Muscle layer of duodenum (tissue), 2 donors: ENCODE results near the gene RGS7.
"Not testable (repeated sequence)": the region's sequence is repeated elsewhere in the genome, so short reads cannot be mapped to it uniquely, and the experiment has no call there.

Experiments used
- H3K27ac ChIP-seq: one replicate; pipeline ENCODE4 v1.7.0; 2013; ENCODE audit warnings: mild to moderate bottlenecking, low read length
- H3K27me3 ChIP-seq: one replicate; pipeline ENCODE4 v1.7.0; 2013; ENCODE audit warnings: low read depth, mild to moderate bottlenecking, control low read depth, low read length
- H3K36me3 ChIP-seq, 2 donors: one replicate each; pipeline ENCODE4 v1.7.0; 2013; ENCODE audit warnings: low read length in 2 of 2, control low read depth in 1 of 2, mild to moderate bottlenecking in 1 of 2; ENCODE audit not compliant: insufficient read depth in 2 of 2, control insufficient read depth in 1 of 2
- H3K4me1 ChIP-seq, 2 donors: one replicate each; pipeline ENCODE4 v1.7.0; 2013; ENCODE audit warnings: low read length in 2 of 2, mild to moderate bottlenecking in 2 of 2, control low read depth in 1 of 2, moderate library complexity in 1 of 2; ENCODE audit not compliant: insufficient read depth in 2 of 2, control insufficient read depth in 1 of 2
- H3K4me3 ChIP-seq, 2 donors: one replicate each; pipeline ENCODE4 v1.7.0; 2013; ENCODE audit warnings: low read length in 2 of 2, low read depth in 1 of 2, mild to moderate bottlenecking in 1 of 2
- H3K9me3 ChIP-seq, 2 donors: one replicate each; pipeline ENCODE4 v1.7.0; 2013; ENCODE audit warnings: low read length in 2 of 2, control low read depth in 1 of 2, mild to moderate bottlenecking in 1 of 2; ENCODE audit not compliant: control insufficient read depth in 1 of 2
- donor health status: healthy.

RGS7 gene

GRCh38 chr1:241225741-241226140, 131.3 kb downstream of the RGS7 start:
- H3K4me3 ChIP-seq = no peak overlapping the region
- H3K27me3 ChIP-seq = no peaks in the 10 kb centered on the region
- no peak overlapping the region for H3K27ac ChIP-seq
- H3K36me3 ChIP-seq = no peaks in the 10 kb centered on the region
- no peaks in the 10 kb centered on the region for H3K4me1 ChIP-seq
- peaks cover 0 to 5% of the 10 kb centered on the region in 2 donors for H3K9me3 ChIP-seq

DNA sequence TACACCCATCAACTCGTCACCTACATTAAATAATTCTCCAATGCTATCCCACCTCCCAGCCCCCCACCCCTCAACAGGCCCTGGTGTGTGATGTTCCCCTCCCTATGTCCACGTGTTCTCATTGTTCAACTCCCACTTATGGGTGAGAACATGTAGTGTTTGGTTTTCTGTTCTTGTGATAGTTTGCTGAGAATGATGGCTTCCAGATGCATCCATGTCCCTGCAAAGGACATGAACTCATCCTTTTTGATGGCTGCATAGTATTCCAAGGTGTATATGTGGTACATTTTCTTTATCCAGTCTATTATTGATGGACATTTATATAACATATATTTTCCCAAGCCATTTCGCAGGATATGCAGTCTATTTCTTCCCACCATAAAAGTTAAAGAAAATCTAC, 132.8 kb downstream of the RGS7 start:
- not testable (repeated sequence) for H3K27me3 ChIP-seq, H3K36me3 ChIP-seq, H3K4me1 ChIP-seq, H3K27ac ChIP-seq, H3K9me3 ChIP-seq, H3K4me3 ChIP-seq

- not testable (repeated sequence) for H3K27ac ChIP-seq, H3K4me1 ChIP-seq, H3K4me3 ChIP-seq, H3K36me3 ChIP-seq, H3K9me3 ChIP-seq, H3K27me3 ChIP-seq
Observed at GRCh38 chr1:241222813-241223212, 134.2 kb downstream of the RGS7 start.

- Histone ChIP-seq H3K27ac (no peak overlapping the region), H3K36me3 (no peaks in the 10 kb centered on the region), H3K27me3 (no peaks in the 10 kb centered on the region), H3K9me3 (peaks cover 0 to 8% of the 10 kb centered on the region in 2 donors), H3K4me1 (no peaks in the 10 kb centered on the region), H3K4me3 (no peak overlapping the region)
Observed at GRCh38 chr1:241221319-241221718, 135.7 kb downstream of the RGS7 start.

DNA sequence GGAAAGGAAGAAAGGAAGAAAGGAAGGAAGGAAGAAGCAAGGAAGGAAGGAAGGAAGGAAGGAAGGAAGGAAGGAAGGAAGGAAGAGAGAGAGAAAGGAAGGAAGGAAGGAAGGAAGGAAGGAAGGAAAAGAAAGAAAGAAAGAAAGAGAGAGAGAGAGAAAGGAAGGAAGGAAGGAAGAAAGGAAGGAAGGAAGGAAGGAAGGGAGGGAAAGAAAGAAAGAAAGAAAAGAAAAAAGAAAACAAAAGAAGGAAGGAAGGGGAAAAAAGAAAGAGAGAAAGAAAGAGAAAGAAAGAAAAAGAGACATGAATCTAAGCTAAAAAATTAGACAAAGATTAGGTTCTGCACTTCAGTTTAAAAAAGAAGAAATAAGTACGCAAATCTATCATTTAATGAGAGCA, 136.1 kb downstream of the RGS7 start:
- not testable (repeated sequence) for H3K4me1 ChIP-seq, H3K27ac ChIP-seq, H3K9me3 ChIP-seq, H3K27me3 ChIP-seq, H3K36me3 ChIP-seq, H3K4me3 ChIP-seq

- Histone ChIP-seq H3K36me3 (no peaks in the 10 kb centered on the region), H3K4me1 (no peaks in the 10 kb centered on the region), H3K4me3 (no peak overlapping the region), H3K27me3 (no peaks in the 10 kb centered on the region), H3K27ac (no peak overlapping the region), H3K9me3 (peaks cover 0 to 7% of the 10 kb centered on the region in 2 donors)
Observed at GRCh38 chr1:241219449-241219848, 137.6 kb downstream of the RGS7 start.

DNA sequence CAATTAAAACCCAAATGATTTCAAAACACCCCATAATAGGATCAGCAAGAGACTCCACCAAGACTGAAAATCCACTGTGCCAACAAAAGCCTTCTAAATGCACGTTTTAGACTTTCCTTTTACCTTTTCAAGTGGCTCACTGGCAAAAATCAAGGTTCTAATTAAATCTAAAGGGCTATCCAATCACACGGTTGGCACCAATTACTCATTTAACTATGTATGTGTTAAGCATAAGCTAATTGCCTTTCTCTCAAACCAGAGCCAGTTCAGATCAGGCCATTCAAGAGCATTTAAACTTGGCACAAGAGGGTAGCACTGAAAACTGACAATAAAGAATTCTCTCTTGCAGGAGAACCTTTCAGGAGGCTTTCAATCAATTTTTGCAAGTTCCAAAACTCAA, 139.5 kb downstream of the RGS7 start:
- peaks cover 0 to 3% of the 10 kb centered on the region in 2 donors for H3K9me3 ChIP-seq
- no peaks in the 10 kb centered on the region for H3K36me3 ChIP-seq
- H3K27me3 ChIP-seq = no peaks in the 10 kb centered on the region
- no peak overlapping the region for H3K27ac ChIP-seq
- H3K4me3 ChIP-seq = no peak overlapping the region
- no peaks in the 10 kb centered on the region for H3K4me1 ChIP-seq

- H3K27me3 ChIP-seq = no peaks in the 10 kb centered on the region
- H3K27ac ChIP-seq = no peak overlapping the region
- no peaks in the 10 kb centered on the region for H3K4me1 ChIP-seq
- no peaks in the 10 kb centered on the region for H3K36me3 ChIP-seq
- no peak overlapping the region for H3K4me3 ChIP-seq
- H3K9me3 ChIP-seq = peaks cover 0 to 3% of the 10 kb centered on the region in 2 donors
Observed at GRCh38 chr1:241215683-241216082, 141.3 kb downstream of the RGS7 start.

DNA sequence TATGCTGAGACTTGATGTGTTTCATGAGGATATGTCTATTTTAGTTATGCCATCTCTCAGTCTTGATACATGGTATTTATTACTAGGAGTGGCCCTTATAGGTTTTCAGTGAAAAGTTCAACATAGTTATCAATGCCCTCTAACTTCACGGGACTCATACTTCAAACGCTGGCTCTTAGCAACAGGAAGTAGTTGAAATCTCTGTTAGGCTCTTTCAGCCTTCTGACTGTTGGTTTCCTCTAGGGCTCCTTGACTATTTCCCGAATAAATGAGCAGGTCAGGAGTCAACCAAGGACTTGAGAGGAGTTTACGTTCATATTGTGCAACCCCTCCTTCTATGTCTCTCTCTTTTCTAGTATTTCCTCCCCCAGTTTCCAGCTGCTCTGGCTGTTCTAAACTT, 141.8 kb downstream of the RGS7 start:
- Histone ChIP-seq H3K9me3 (peaks cover 0 to 3% of the 10 kb centered on the region in 2 donors), H3K36me3 (no peaks in the 10 kb centered on the region), H3K27me3 (no peaks in the 10 kb centered on the region), H3K4me1 (no peaks in the 10 kb centered on the region), H3K4me3 (no peak overlapping the region), H3K27ac (no peak overlapping the region)

GRCh38 chr1:241213139-241213538, 143.9 kb downstream of the RGS7 start:
- no peaks in the 10 kb centered on the region for H3K36me3 ChIP-seq
- no peak overlapping the region for H3K4me3 ChIP-seq
- no peaks in the 10 kb centered on the region for H3K27me3 ChIP-seq
- peaks cover 0 to 3% of the 10 kb centered on the region in 2 donors for H3K9me3 ChIP-seq
- no peak overlapping the region for H3K27ac ChIP-seq
- H3K4me1 ChIP-seq = no peaks in the 10 kb centered on the region

GRCh38 chr1:241212628-241213027, 144.4 kb downstream of the RGS7 start:
- peaks cover 0 to 3% of the 10 kb centered on the region in 2 donors for H3K9me3 ChIP-seq
- no peaks in the 10 kb centered on the region for H3K36me3 ChIP-seq
- H3K4me3 ChIP-seq = no peak overlapping the region
- no peaks in the 10 kb centered on the region for H3K4me1 ChIP-seq
- no peaks in the 10 kb centered on the region for H3K27me3 ChIP-seq
- H3K27ac ChIP-seq = no peak overlapping the region

DNA sequence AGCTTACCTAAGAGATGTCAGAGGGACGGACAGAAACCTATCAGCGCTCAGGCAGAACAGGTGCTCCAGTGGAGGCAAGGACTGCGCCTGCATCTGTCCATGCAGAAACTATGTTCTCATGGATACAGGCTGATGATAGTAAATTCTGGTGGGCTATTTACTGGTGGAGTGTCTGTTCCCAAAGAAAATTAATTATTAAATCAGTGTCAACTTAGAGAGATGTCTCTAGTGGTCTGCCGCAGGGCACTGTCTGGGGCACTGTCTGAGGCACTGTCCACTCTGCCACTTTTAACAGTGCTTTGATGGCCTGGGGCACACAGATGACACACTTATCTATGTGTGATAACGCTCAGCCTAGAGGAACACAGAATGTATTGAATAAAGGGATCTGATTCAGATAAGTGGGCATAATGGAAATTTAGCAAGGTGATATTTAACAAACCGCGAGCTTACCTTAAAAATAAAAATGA, 148.1 kb downstream of the RGS7 start:
- Histone ChIP-seq H3K27ac (no peak overlapping the region), H3K9me3 (no peaks in the 10 kb centered on the region), H3K4me1 (peaks cover 0 to 1% of the 10 kb centered on the region in 2 donors), H3K4me3 (no peak overlapping the region), H3K36me3 (no peaks in the 10 kb centered on the region), H3K27me3 (no peaks in the 10 kb centered on the region)
